Hepatocyte (in vitro differentiated cells): ENCODE results near the gene GYS1.

Experiments used
- CTCF ChIP-seq: fragments of 200-600 bp; sonication (generic); IDR thresholded peaks from 2 replicates; pipeline ENCODE4 v1.5.1; 2016; ENCODE audit warnings: antibody characterized with exemption, mild to moderate bottlenecking; ENCODE audit not compliant: poor library complexity
- EZH2 ChIP-seq: fragments of 200-600 bp; sonication (generic); IDR thresholded peaks from 2 replicates; pipeline ENCODE4 v1.6.1; 2016; ENCODE audit warnings: antibody characterized with exemption, mild to moderate bottlenecking, borderline replicate concordance

- TF ChIP-seq EZH2 (no peak), CTCF (peak; percentile 2)
Measured at GRCh38 chr19:49019242-49019932, 26.3 kb upstream of the GYS1 start.
